Activated T-cell treated with anti-CD3 and anti-CD28 coated beads, Interleukin-2, amount 50 U/mL, for 4 hours (primary cell): Measurements from ENCODE around the gene IDH3G. TPM values are rescaled to one million over a fixed set of nuclear protein-coding genes. Genes with fewer than 3 reads are reported as not detected.

Experiments used
- ATAC-seq, 2 donors: fragments of 200-7000 bp; cut with Tn5 transposase; one replicate each; pipeline ENCODE4 v1.10.0; 2021
- DNase-seq: peaks from one replicate; pipeline ENCODE4 v3.0.0-alpha.2; 2020
- H3K27me3 Mint-ChIP-seq: one replicate; pipeline ENCODE4 v1.8.0; 2021; ENCODE audit warnings: low read depth, mixed read lengths
- H3K36me3 Mint-ChIP-seq: one replicate; pipeline ENCODE4 v1.8.0; 2022; ENCODE audit warnings: mixed read lengths; ENCODE audit not compliant: insufficient read depth
- H3K4me1 Mint-ChIP-seq: one replicate; pipeline ENCODE4 v1.8.0; 2021; ENCODE audit warnings: low read depth, mixed read lengths
- H3K4me3 Mint-ChIP-seq: one replicate; pipeline ENCODE4 v1.8.0; 2021; ENCODE audit warnings: mild to moderate bottlenecking, moderate library complexity, mixed read lengths
- H3K9me3 Mint-ChIP-seq: one replicate; pipeline ENCODE4 v1.8.0; 2021; ENCODE audit warnings: mixed read lengths
- total RNA-seq, 3 donors: library from RNA; stranded (reverse); gene quantifications; one replicate each; pipeline ENCODE4 v1.2.1, GENCODE V29; 2021

Gene IDH3G
- total RNA-seq, 3 donors from 2014 or later: 60.8 to 64.2 (median 62.7) TPM

DNA sequence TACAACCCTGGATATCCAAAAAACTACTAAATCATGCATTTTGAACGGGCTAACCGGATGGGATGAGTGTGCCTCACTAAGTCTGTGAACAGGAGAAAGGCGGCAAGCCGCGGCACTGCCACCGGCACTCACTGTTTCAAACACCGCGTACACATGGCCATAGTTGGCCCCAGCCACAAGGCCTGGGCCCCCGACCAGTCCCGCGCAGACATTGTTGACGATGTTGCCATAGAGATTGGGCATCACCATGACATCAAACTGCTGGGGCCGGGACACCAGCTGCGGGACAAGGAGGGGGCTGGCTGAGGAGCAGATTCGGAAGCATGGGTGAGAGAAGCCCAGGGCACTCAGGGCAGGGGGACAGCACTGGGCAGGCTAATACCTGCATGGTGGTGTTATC lies 7.5 kb downstream of the IDH3G start:
- H3K36me3 Mint-ChIP-seq: peaks cover 3% of the 10 kb centered on the region
- no peaks in the 10 kb centered on the region for H3K27me3 Mint-ChIP-seq
- H3K4me3 Mint-ChIP-seq: no peak overlapping the region
- no peaks in the 10 kb centered on the region for H3K9me3 Mint-ChIP-seq
- no peaks in the 10 kb centered on the region for H3K4me1 Mint-ChIP-seq
- no peak for DNase-seq
- no peak for ATAC-seq

DNA sequence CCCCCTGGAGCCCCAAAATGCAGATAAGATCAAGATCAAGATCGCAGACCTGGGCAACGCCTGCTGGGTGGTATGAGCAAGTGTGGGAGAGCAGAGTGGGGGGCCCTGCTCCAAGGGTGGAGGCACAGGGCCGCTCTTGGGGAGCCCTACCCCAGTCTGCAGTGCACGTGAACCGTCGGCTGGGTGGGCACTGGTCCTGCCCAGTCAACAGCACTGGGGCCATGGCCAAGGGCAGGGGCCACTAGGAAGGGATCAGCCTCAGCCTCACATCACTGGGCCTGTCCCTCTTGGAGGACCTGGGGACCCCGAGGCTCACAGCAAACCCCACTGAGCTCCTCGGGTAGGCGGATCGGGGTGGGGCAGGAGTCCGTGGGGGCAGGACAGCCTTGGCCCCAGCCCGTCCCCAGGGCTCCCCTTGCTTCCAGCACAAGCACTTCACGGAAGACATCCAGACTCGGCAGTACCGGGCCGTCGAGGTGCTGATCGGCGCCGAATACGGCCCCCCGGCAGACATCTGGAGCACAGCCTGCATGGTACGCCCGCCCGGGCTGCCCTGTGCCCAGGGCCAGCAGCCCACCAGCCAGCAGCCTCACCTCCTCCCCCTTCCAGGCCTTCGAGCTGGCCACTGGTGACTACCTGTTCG lies 9.7 kb downstream of the IDH3G start:
- DNase-seq: no peak
- ATAC-seq: no peak
- Mint-ChIP-seq H3K36me3 (peaks cover 1% of the 10 kb centered on the region), H3K27me3 (peaks cover 8% of the 10 kb centered on the region), H3K4me1 (peaks cover 4% of the 10 kb centered on the region), H3K9me3 (no peaks in the 10 kb centered on the region), H3K4me3 (no peak overlapping the region)

DNA sequence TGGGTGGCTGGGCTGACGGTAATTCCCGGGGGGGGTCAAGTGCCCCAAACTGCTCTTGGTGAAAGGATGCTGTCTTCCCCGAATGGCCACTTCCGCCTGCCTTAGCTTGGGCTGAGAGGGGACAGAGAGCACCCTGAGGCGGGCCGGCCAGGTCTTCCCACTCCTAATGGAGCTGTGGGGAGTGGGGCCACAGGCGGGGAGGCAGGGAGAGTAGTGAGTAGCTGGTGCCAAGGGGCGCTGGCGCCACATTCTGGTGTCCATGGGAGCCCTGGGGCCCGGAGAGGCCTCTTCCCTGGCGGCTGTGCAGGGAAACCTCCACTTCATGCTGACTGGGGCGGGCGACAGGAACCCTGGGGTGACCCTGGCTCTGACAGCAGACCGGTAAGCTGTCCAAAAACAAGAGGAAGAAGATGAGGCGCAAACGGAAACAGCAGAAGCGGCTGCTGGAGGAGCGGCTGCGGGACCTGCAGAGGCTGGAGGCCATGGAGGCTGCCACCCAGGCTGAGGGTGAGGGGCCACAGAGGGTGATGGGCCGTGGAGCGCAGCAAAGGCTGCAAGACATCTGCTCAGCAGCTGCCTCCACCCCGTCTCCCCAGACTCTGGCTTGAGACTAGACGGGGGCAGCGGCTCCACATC lies 10.7 kb downstream of the IDH3G start:
- peaks cover 8% of the 10 kb centered on the region for H3K27me3 Mint-ChIP-seq
- no peaks in the 10 kb centered on the region for H3K9me3 Mint-ChIP-seq
- ATAC-seq (no peak), DNase-seq (no peak)
- H3K36me3 Mint-ChIP-seq: peaks cover 1% of the 10 kb centered on the region
- no peak overlapping the region for H3K4me3 Mint-ChIP-seq
- peaks cover 4% of the 10 kb centered on the region for H3K4me1 Mint-ChIP-seq

DNA sequence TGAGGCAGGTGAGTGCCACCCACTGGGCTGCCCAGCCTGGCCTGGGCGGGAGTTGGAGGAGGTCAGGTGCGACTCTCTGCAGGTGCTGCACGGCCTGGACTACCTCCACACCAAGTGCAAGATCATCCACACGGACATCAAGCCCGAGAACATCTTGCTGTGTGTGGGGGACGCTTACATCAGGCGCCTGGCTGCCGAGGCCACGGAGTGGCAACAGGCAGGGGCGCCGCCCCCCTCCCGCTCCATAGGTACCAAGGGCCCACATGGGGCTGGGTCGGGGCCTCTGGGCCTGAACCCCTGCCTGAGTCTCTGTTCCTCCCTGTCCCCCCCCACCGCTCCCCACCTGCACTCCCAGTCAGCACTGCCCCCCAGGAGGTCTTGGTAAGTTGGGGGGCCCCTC lies 11.3 kb downstream of the IDH3G start:
- Mint-ChIP-seq H3K4me1 (peaks cover 4% of the 10 kb centered on the region), H3K4me3 (no peak overlapping the region), H3K36me3 (peaks cover 1% of the 10 kb centered on the region), H3K9me3 (no peaks in the 10 kb centered on the region), H3K27me3 (peaks cover 8% of the 10 kb centered on the region)
- no peak for ATAC-seq
- DNase-seq: no peak

DNA sequence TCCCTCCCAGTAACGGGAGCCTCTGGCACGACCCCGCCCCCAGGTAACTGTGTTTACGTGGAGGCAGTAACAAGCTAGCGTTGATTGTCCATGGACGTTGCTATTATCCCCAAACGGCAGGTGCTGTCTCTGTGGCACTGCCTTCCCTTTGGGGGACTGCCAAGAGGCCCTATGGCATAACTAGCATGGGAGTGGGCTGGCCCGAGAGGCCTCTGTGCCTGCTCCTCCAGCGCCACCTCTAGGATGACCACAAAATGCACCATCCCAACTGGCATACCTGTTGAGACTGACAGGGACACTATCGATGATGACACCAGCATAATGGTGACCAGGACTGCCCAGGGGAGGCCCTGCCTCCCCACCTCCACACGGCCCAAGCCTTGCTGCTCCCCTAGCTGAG lies 11.9 kb downstream of the IDH3G start:
- no peak overlapping the region for H3K4me3 Mint-ChIP-seq
- no peak for DNase-seq
- H3K36me3 Mint-ChIP-seq: no peaks in the 10 kb centered on the region
- H3K27me3 Mint-ChIP-seq: peaks cover 10% of the 10 kb centered on the region
- no peaks in the 10 kb centered on the region for H3K9me3 Mint-ChIP-seq
- H3K4me1 Mint-ChIP-seq: peaks cover 4% of the 10 kb centered on the region
- no peak for ATAC-seq

DNA sequence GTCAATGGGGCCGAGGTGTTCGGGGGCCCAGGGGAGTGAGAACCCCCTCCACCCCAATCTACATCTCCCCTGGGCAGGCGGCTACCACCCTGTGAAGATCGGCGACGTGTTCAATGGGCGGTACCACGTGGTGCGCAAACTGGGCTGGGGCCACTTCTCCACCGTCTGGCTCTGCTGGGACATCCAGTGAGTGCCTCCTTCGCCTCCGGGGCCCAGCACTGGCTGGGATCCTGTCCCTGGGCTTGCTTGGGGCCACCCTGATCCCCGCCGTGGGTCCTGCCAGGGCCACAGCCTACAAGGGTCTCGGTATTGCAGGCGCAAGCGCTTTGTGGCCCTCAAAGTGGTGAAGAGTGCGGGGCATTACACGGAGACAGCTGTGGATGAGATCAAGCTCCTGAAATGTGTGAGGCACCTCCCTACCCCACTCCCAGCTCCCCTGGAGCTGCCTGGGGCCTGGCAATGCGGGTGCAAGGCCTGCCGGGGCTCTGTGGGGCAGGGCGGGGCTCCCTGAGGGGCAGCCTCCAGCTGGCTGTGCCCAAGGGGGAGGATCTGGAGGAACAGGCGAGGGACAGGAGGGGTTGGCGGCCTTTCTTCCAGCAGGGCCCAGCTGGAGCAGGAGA lies 12.6 kb downstream of the IDH3G start:
- H3K27me3 Mint-ChIP-seq: peaks cover 10% of the 10 kb centered on the region
- H3K36me3 Mint-ChIP-seq: no peaks in the 10 kb centered on the region
- ATAC-seq (no peak), DNase-seq (no peak)
- no peaks in the 10 kb centered on the region for H3K9me3 Mint-ChIP-seq
- H3K4me1 Mint-ChIP-seq: peaks cover 4% of the 10 kb centered on the region
- H3K4me3 Mint-ChIP-seq: no peak overlapping the region

DNA sequence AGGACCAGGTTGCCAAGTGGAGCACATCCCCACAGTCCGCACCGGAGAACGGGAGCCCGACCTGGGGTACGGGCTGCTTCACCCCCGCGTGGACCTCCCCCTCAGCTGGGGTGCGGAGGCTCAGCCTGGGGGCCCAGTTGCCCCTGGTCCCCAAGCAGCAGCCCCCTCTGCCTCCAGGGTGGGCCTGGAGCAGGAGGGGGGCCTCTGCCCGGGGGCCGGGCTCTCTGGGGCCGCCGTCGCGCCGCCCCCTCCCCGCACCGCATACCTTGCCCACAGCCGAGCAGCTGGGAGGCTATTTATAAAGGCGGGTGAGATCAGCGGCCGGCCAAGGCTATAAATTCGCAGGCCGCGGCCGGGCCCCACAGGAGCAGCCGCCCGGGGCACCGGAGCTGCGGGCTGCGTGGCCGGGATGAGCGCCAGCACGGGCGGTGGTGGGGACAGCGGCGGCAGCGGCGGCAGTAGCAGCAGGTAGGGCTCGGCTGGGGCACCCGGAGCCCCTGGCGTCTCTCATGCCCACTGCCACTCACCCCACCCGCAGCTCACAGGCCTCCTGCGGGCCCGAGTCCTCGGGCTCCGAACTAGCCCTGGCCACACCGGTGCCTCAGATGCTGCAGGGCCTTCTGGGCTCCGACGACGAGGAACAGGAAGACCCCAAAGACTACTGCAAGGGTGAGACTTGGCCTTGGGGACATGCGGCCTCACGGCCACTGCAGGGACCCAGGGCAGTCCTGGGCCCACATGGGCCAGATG lies 13.3 kb downstream of the IDH3G start, which contains the start of gene SRPK3:
Gene SRPK3, plus strand, starts transcription at position 364 of the 750 bp plus-strand sequence. Its CDS starts 46 bp downstream, at position 410.
- DNase-seq (no peak), ATAC-seq (no peak)
- Mint-ChIP-seq H3K4me3 (no peak within 1 kb of the TSS), H3K9me3 (no peaks in the 10 kb centered on the region), H3K27me3 (peaks cover 10% of the 10 kb centered on the region), H3K4me1 (peaks cover 4% of the 10 kb centered on the region), H3K36me3 (no peaks in the 10 kb centered on the region)

DNA sequence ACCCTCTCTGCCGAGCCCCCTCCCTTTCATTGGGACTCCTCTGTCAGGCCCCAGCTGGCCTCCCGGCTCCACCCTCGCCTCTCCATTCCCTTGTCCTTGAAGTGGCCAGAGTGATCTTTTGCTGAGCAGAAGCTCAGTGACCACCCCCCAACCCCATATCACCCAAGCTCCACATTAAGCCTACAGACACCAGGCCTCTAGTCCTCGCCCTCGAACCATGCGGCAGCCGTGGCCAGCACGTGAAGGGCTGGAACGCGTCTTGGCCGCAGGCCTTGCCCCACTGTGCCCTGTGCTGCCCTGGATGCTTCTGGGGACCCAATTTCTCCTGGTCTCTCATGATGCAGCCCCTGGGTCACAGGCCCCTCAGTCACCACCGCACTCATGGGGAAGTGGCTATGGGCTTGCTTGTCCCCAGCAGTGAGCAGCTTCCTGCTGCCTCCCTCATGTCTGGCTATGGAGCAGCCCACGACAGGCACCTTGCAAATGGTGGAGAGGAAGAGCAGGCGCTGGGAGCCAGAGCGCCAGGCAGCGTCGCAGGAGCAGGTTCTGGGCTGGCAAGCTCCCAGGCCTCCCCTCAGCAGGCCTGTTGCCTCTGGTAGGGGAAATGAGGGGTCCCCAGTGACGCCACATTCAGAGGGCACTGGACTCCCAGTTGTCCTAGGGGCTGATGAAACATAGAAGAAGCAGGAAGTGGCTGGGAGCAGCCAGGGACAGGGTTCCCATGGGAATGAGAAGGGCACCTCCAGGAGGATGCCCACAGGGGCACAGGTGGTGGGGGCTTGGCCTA lies 14.1 kb downstream of the IDH3G start:
- peaks cover 10% of the 10 kb centered on the region for H3K27me3 Mint-ChIP-seq
- no peak for DNase-seq
- H3K4me3 Mint-ChIP-seq: no peak overlapping the region
- H3K4me1 Mint-ChIP-seq: peaks cover 4% of the 10 kb centered on the region
- H3K36me3 Mint-ChIP-seq: no peaks in the 10 kb centered on the region
- no peaks in the 10 kb centered on the region for H3K9me3 Mint-ChIP-seq
- no peak for ATAC-seq

DNA sequence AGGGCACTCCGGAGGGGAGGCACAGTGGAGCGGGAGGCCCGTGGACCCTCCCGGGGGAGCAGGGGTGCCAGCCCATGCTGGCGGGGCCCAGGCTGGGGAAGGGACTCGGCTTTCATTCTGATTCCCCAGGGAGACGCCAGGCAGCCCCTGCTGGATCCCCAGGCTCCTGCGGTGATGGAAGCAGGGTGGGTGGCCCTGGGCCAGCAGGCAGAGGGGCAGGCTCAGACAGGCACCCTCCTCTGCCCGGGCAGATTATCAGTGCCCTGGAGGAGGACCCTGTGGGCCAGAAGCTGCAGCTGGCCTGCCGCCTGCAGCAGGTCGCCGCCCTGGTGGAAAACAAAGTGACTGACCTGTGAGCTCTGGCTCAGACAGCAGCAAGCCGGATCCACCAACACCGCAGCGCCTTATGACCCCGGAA lies 15.5 kb downstream of the IDH3G start:
- H3K27me3 Mint-ChIP-seq: peaks cover 10% of the 10 kb centered on the region
- peaks cover 4% of the 10 kb centered on the region for H3K4me1 Mint-ChIP-seq
- ATAC-seq: no peak
- H3K9me3 Mint-ChIP-seq: no peaks in the 10 kb centered on the region
- DNase-seq: no peak
- no peak overlapping the region for H3K4me3 Mint-ChIP-seq
- no peaks in the 10 kb centered on the region for H3K36me3 Mint-ChIP-seq

DNA sequence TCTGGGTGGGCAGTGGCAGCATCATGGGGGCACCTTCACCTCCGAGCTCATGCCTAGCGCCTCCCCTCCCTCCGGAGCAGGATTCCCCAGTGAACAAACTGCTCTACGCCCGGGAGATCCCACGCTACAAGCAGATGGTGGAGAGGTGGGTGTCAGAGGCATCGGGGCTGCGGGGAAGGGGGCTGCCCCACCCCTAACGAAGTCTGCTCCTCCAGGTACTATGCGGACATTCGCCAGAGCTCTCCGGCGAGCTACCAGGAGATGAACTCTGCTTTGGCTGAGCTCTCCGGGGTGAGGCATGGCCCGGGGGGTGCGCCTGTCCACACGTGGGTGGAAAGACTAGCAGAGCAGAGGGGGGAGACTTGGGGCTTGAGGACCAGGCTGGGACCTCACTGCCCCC lies 16.0 kb downstream of the IDH3G start:
- no peak for DNase-seq
- Mint-ChIP-seq H3K27me3 (peaks cover 10% of the 10 kb centered on the region), H3K4me3 (no peak overlapping the region), H3K9me3 (no peaks in the 10 kb centered on the region), H3K36me3 (no peaks in the 10 kb centered on the region), H3K4me1 (peaks cover 4% of the 10 kb centered on the region)
- ATAC-seq: no peak

DNA sequence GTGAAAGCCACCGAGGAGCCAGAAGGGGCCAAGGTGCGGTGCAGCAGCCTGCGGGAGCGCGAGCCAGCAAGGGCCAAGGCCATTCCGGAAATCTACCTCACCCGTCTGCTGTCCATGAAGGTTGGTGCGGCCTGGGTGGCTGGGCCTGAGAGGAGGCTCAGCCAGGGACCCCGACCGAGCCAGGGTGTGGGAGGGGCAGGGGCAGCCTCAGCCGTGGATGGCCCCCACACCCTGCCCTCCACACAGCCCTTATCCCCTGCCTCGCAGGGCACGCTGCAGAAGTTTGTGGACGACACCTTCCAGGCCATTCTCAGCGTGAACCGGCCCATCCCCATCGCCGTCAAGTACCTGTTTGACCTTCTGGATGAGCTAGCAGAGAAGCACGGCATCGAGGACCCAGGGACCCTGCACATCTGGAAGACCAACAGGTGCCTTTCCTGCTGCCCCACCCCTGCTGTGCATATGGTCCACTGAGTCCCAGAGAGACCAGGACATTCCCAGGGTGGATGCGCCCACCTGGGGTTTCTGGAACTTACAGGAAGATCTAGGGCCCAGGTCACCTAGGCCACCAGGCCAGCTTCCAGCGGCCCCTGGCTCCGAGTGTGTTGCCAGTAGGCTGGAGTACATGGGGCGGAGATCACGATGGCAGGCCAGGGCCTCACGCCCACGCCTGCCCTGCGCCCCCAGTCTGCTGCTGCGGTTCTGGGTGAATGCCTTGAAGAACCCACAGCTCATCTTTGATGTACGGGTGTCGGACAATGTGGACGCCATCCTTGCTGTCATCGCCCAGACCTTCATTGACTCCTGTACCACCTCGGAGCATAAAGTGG lies 16.7 kb downstream of the IDH3G start:
- ATAC-seq (no peak), DNase-seq (no peak)
- Mint-ChIP-seq H3K4me3 (no peak overlapping the region), H3K36me3 (no peaks in the 10 kb centered on the region), H3K9me3 (no peaks in the 10 kb centered on the region), H3K4me1 (peaks cover 4% of the 10 kb centered on the region), H3K27me3 (peaks cover 10% of the 10 kb centered on the region)

DNA sequence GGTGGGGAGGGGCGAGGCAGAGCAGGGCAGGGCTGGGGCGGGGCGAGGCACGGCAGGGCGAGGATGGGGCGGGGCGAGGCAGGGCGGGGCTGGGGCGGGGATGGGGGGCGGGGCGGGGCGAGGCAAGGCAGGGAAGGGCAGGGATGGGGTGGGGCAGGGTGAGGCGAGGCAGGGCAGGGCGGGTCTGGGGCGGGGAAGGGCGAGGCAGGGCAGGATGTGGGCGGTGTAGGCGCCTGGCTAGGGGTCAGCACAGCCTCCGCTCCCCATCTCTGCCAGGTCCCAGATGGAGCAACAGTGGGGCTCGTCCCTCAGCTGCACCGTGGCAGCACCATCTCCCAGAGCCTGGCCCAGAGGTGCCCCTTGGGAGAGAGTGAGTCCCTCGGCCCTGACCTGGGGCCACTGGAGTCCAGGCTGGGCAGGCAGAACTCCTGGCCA lies 17.5 kb downstream of the IDH3G start:
- Mint-ChIP-seq H3K4me1 (peaks cover 4% of the 10 kb centered on the region), H3K4me3 (no peak overlapping the region), H3K27me3 (peaks cover 10% of the 10 kb centered on the region), H3K9me3 (no peaks in the 10 kb centered on the region), H3K36me3 (no peaks in the 10 kb centered on the region)
- DNase-seq (no peak), ATAC-seq (no peak)

DNA sequence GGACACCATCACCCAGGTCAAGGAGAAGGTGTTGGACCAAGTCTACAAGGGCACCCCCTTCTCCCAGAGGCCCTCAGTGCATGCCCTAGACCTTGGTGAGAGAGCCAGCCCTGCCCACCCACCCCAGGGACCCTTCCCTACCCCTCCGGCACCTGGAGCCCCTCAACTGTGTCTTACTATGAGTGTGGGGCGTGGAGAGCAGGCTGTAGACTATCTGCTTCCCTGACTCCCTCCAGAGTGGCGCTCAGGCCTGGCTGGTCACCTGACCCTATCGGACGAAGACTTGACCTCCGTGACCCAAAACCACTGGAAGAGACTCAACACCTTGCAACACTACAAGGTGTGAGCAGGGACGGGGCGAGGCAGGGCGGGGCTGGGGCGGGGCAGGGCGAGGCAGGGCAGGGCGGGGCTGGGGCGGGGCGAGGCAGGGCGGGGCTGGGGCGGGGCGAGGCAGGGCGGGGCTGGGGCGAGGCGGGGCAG lies 18.0 kb downstream of the IDH3G start:
- DNase-seq: no peak
- Mint-ChIP-seq H3K4me3 (no peak overlapping the region), H3K9me3 (no peaks in the 10 kb centered on the region), H3K36me3 (no peaks in the 10 kb centered on the region), H3K4me1 (peaks cover 4% of the 10 kb centered on the region), H3K27me3 (peaks cover 10% of the 10 kb centered on the region)
- no peak for ATAC-seq
